ENCODE results near the gene MBNL2. TPM values are rescaled to one million over a fixed set of nuclear protein-coding genes. Genes with fewer than 3 reads are reported as not detected.
"Not testable (repeated sequence)": the region's sequence is repeated elsewhere in the genome, so short reads cannot be mapped to it uniquely, and the experiment has no call there.

MBNL2 gene
- total RNA-seq, 4 donors from 2014 or later, result 50.7 to 115 (median 72.0) TPM

DNA sequence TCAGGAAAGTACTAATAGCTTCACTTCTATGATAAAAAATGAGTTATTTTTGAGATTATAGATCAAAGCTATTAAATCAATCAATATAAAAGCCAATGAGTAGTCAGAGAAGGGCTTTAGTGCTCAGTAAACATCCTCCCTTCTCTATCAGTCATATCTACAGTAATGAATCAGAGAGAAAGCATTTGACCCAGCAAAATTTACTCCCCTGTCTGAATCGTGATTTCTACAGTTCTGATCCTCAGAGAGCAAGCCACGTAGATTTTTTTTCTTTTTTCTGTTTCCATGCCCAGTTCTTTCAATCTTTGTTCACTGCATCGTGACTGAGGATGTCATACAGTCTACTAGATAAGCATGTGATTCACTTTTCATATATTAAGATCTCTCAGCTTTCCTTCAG, 16.2 kb upstream of the MBNL2 start:
- Histone ChIP-seq H3K4me1 (no peaks in the 10 kb centered on the region), H3K36me3 (no peaks in the 10 kb centered on the region)
- intact Hi-C loops (cut with DNase I; ENCODE audit: low total_unique reads), result no loop called here

DNA sequence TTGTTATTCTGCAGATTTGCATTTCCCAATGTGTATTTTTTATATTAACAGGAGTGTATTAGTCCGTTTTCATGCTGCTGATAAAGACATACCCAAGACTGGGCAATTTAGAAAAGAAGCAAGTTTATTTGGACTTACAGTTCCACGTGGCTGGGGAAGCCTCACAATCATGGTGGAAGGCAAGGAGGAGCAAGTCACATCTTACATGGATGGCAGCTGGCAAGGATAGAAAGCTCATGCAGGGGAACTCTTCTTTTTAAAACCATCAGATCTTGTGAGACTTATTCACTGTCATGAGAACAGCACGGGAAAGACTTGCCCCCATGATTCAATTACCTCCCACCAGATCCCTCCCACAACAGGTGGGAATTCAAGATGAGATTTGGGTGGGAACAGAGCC, 14.9 kb upstream of the MBNL2 start:
- H3K4me3 ChIP-seq; H3K27me3 ChIP-seq; H3K9me3 ChIP-seq; intact Hi-C loops (cut with DNase I; ENCODE audit: low total_unique reads); H3K4me1 ChIP-seq; H3K27ac ChIP-seq; DNase-seq; H3K36me3 ChIP-seq: not testable (repeated sequence)

More for the DNA sequence above, 16.2 kb upstream of the MBNL2 start:
- no peaks in the 10 kb centered on the region for H3K27me3 ChIP-seq
- peak overlapping the region; percentile 2 to 9 for H3K27ac ChIP-seq
- no peaks in the 10 kb centered on the region for H3K9me3 ChIP-seq
- H3K4me3 ChIP-seq, result no peak overlapping the region
- TF ChIP-seq, protein P1, sequence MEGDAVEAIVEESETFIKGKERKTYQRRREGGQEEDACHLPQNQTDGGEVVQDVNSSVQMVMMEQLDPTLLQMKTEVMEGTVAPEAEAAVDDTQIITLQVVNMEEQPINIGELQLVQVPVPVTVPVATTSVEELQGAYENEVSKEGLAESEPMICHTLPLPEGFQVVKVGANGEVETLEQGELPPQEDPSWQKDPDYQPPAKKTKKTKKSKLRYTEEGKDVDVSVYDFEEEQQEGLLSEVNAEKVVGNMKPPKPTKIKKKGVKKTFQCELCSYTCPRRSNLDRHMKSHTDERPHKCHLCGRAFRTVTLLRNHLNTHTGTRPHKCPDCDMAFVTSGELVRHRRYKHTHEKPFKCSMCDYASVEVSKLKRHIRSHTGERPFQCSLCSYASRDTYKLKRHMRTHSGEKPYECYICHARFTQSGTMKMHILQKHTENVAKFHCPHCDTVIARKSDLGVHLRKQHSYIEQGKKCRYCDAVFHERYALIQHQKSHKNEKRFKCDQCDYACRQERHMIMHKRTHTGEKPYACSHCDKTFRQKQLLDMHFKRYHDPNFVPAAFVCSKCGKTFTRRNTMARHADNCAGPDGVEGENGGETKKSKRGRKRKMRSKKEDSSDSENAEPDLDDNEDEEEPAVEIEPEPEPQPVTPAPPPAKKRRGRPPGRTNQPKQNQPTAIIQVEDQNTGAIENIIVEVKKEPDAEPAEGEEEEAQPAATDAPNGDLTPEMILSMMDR (IDR thresholded peaks at IDR 0.05), result no peak
- TF ChIP-seq POLR2A (IDR thresholded peaks at IDR 0.05), result no peak
- no peak for DNase-seq

DNA sequence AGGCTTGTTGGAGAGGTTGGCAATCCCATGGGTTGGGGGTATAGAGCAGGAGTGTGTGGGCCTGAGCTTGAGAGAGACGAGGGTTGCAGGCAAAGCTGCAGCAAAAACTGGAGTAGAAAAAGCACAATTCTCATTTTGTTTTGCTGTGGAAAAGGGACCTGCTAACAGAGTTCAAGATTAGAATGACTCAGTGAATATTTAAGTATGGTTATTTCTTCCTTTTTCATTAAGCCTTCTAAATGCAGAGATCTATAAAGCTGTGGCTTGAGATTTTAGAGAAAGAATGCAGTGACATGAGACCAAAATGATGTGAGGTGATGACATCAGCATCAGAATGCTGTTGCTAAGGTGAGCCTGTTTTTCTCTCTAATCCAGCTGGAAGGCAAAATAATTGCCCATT, 10.8 kb upstream of the MBNL2 start:
- no peak for TF ChIP-seq POLR2A (IDR thresholded peaks at IDR 0.05)
- TF ChIP-seq, protein P1 (IDR thresholded peaks at IDR 0.05), result no peak
- Histone ChIP-seq H3K27me3 (no peaks in the 10 kb centered on the region), H3K36me3 (no peaks in the 10 kb centered on the region), H3K4me3 (no peak overlapping the region), H3K9me3 (no peaks in the 10 kb centered on the region), H3K4me1 (no peaks in the 10 kb centered on the region), H3K27ac (no peak overlapping the region)
- DNase-seq, result no peak
- intact Hi-C loops (cut with DNase I; ENCODE audit: low total_unique reads), result loop anchor here (10.0 kb wide), 1 partner anchor 96 kb away; no protein-coding TSS in a partner anchor

DNA sequence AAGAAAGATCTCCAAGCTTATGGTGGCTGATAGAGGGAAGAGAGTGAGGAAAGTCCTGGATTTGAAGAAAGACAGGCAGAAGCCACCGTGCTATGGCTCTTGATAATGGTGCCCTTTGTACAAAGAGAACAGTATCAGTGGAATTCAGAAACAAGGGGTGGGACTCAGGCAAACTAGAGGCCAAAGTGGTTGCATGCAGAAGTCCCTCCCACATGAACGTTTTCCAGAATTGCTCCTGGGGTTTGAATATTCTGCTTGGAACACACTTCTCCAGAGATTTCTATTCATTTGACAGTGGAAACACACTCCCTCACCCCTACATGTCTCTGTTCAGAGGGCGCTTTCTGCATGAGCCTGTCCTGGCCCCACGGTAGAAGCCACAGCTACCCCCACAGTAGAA, 10.1 kb upstream of the MBNL2 start:
- Histone ChIP-seq H3K4me1 (no peaks in the 10 kb centered on the region), H3K9me3 (no peaks in the 10 kb centered on the region), H3K36me3 (no peaks in the 10 kb centered on the region), H3K27me3 (no peaks in the 10 kb centered on the region), H3K27ac (no peak overlapping the region), H3K4me3 (no peak overlapping the region)
- intact Hi-C loops (cut with DNase I; ENCODE audit: low total_unique reads), result loop anchor here (10.0 kb wide), 1 partner anchor 97 kb away; no protein-coding TSS in a partner anchor
- DNase-seq, result no peak
- TF ChIP-seq, protein P1 (IDR thresholded peaks at IDR 0.05), result no peak
- TF ChIP-seq POLR2A (IDR thresholded peaks at IDR 0.05), result no peak

DNA sequence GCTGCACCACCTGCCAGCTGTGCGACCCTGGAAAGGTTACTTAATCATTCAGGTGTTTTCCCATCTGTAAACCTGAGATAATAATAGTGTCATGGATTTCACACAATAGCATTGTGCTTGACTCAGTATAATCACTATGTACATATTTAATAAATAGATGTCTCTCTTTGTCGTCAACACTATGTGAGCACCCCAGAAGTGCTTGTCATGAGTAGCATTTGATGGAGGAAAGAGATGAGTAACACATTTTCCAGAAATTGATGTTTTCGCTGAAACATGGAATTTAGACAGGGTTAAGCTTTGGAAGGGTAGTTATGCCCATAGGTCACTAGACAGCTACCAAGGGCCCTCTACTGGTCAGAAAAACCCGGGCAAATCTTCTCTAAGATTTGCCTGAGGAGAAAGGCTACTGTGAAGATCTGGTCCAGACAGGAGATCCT, 9.5 kb upstream of the MBNL2 start:
- Histone ChIP-seq H3K27me3 (no peaks in the 10 kb centered on the region), H3K36me3 (no peaks in the 10 kb centered on the region), H3K4me1 (no peaks in the 10 kb centered on the region), H3K4me3 (no peak overlapping the region), H3K9me3 (no peaks in the 10 kb centered on the region), H3K27ac (no peak overlapping the region)
- no peak for TF ChIP-seq POLR2A (IDR thresholded peaks at IDR 0.05)
- TF ChIP-seq, protein P1 (IDR thresholded peaks at IDR 0.05), result peak in 2 of 4 experiments; percentile 15 to 22
- intact Hi-C loops (cut with DNase I; ENCODE audit: low total_unique reads), result loop anchor here (10.0 kb wide), 1 partner anchor 98 kb away; no protein-coding TSS in a partner anchor
- DNase-seq, result no peak

DNA sequence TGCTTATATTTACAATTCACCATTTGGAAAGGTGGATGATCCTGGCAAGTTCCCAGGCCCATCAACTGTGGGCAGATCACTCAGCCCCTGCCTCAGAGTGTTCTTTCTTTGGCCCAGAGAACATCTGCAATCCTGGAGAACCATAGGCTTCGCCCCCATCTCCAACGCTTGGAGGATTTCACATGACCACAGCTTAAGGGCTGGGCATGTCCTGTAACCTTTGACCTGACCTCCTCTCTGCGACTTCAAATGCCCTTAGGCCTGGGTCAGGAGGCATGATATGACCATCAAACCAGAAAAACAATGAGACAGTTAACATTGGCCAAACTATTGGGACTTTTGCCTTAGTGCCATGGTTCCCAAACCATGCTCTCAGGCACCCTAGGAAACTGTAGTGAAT, 7.2 kb upstream of the MBNL2 start:
- H3K36me3 ChIP-seq, result no peaks in the 10 kb centered on the region
- TF ChIP-seq, protein P1 (IDR thresholded peaks at IDR 0.05), result no peak
- no peak for TF ChIP-seq POLR2A (IDR thresholded peaks at IDR 0.05)
- H3K9me3 ChIP-seq, result no peaks in the 10 kb centered on the region
- no peaks in the 10 kb centered on the region for H3K27me3 ChIP-seq
- no peak for DNase-seq
- H3K4me1 ChIP-seq, result no peaks in the 10 kb centered on the region
- intact Hi-C loops (cut with DNase I; ENCODE audit: low total_unique reads), result loop anchor here (10.0 kb wide), 1 partner anchor 100 kb away; no protein-coding TSS in a partner anchor
- H3K27ac ChIP-seq, result no peak overlapping the region
- no peak overlapping the region for H3K4me3 ChIP-seq

All from uterus (tissue), 4 donors.